Inferior parietal cortex (tissue), 1 donor: ENCODE data around the gene PARD6G.
"Not testable (repeated sequence)": the region's sequence is repeated elsewhere in the genome, so short reads cannot be mapped to it uniquely, and the experiment has no call there.

Experiments used
- DNase-seq: peaks from one replicate; pipeline ENCODE4 v3.0.0-alpha.2; 2016; ENCODE audit errors: extremely low spot score

PARD6G gene

GRCh38 chr18:80241919-80242777 is 5.2 kb downstream of the PARD6G start:
- no peak for DNase-seq

- no peak for DNase-seq
These were observed 7.5 kb downstream of the PARD6G start for GRCh38 chr18:80239830-80240229.

GRCh38 chr18:80238651-80239260 is 8.6 kb downstream of the PARD6G start:
- no peak for DNase-seq

- DNase-seq = not testable (repeated sequence)
These were observed 9.8 kb downstream of the PARD6G start for GRCh38 chr18:80237519-80237918.

GRCh38 chr18:80234398-80234797 is 12.9 kb downstream of the PARD6G start:
- DNase-seq = no peak

GRCh38 chr18:80233899-80234298 is 13.4 kb downstream of the PARD6G start:
- DNase-seq = no peak

GRCh38 chr18:80233201-80233835 is 14.0 kb downstream of the PARD6G start:
- DNase-seq = no peak

GRCh38 chr18:80232710-80233109 is 14.6 kb downstream of the PARD6G start:
- no peak for DNase-seq

GRCh38 chr18:80232030-80232429 is 15.3 kb downstream of the PARD6G start:
- no peak for DNase-seq

GRCh38 chr18:80231616-80232015 is 15.7 kb downstream of the PARD6G start:
- no peak for DNase-seq

- no peak for DNase-seq
These were observed 16.2 kb downstream of the PARD6G start for GRCh38 chr18:80231151-80231550.

GRCh38 chr18:80229766-80230745 is 17.3 kb downstream of the PARD6G start:
- DNase-seq = no peak

- DNase-seq = no peak
These were observed 18.0 kb downstream of the PARD6G start for GRCh38 chr18:80229363-80229762.

- no peak for DNase-seq
These were observed 19.1 kb downstream of the PARD6G start for GRCh38 chr18:80228051-80228848.

GRCh38 chr18:80227472-80227871 is 19.8 kb downstream of the PARD6G start:
- DNase-seq = no peak

GRCh38 chr18:80225685-80226084 is 21.6 kb downstream of the PARD6G start:
- no peak for DNase-seq

- DNase-seq = no peak
These were observed 23.6 kb downstream of the PARD6G start for GRCh38 chr18:80223581-80224148.

- not testable (repeated sequence) for DNase-seq
These were observed 27.8 kb downstream of the PARD6G start for GRCh38 chr18:80219488-80219887.

GRCh38 chr18:80218341-80219227 is 28.7 kb downstream of the PARD6G start:
- DNase-seq = no peak
